Kasumi-1 (cell line): ENCODE data around the gene EFR3B.
"Not testable (repeated sequence)": the region's sequence is repeated elsewhere in the genome, so short reads cannot be mapped to it uniquely, and the experiment has no call there.

ENCODE experiments used
- DNase-seq, 2 experiments: peaks; one replicate each; lab custom pipeline; 2025; lab: John Stamatoyannopoulos, UW

Gene EFR3B

DNA sequence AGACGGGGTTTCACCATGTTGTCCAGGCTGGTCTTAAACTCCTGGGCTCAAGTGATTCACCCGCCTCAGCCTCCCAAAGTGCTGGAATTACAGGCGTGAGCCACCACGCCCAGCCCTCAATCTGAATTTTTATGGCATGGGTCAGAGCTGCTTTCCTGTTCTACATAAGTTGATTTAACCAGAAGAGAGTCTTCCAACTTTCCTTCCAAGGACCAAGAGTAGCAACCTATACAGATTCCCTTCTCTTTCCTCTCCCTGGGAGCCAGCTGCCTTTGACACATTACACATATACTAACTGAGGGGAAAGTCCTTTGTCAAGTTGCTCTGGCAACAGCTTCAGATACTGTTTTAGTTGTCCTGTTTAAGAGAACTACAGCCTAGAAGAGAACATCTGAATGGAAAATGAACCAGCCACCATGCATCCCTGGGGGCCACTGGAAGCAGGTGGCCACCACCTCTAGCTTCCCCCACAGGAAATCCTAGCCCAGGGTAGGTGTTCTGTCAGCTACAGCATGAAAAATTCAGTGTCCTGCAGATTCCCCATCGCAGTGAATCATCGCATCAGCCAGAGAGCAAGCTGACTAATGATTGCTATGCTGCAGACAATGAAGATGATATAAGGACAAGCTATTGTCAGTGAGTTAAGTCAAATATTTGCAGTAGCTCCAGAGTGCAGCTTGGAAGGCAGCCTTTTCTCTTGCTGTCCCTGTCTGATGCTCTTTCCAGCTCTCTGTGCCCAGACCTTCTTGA, 63.6 kb downstream of the EFR3B start:
- DNase-seq: no peak

- DNase-seq: no peak
Observed at GRCh38 chr2:25109822-25110221, 67.9 kb downstream of the EFR3B start.

- no peak for DNase-seq
Observed at GRCh38 chr2:25112113-25112512, 70.2 kb downstream of the EFR3B start.

GRCh38 chr2:25115249-25115883, 73.5 kb downstream of the EFR3B start:
- DNase-seq: no peak

DNA sequence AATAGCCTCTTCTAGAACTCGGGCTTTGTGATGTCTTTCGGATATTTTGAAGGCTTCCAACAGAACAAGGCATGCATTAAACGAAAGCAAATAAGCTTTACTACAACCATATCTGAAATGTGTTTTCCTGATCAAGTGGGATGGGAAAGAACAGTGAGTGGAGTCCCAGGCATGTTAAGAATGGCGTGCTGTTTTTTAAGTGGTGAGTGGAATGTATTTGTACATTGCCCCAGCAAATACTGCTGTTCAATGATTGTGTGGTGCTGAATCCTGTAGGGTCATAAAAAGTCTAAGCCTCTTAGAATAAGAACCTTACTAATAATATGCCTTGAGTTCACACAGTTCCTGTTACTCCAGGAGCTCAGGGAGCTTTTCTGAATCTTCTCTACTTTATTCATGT, 74.0 kb downstream of the EFR3B start:
- DNase-seq: no peak

DNA sequence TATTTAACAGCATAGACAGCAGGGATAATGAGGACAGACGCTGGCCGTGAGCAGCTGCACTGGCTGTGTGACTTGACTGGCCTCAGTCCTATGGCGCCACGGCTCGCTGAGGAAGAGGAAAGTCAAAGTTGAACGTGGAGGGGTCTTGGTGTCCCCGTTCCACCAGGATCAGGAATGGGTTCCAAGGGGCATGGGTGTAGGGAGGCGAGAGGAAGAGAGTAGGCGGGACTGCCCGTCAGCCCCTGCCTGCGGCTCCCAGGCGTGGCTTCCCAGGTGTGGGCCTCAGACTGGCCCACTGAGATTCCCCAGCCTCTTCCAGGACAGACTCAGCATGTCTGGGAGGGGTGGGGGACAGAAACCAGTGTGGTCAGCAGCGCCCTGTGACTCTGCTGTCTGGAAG, 75.1 kb downstream of the EFR3B start:
- DNase-seq: no peak

GRCh38 chr2:25119263-25119662, 77.4 kb downstream of the EFR3B start:
- DNase-seq: no peak

GRCh38 chr2:25122367-25122766, 80.5 kb downstream of the EFR3B start:
- DNase-seq: no peak

DNA sequence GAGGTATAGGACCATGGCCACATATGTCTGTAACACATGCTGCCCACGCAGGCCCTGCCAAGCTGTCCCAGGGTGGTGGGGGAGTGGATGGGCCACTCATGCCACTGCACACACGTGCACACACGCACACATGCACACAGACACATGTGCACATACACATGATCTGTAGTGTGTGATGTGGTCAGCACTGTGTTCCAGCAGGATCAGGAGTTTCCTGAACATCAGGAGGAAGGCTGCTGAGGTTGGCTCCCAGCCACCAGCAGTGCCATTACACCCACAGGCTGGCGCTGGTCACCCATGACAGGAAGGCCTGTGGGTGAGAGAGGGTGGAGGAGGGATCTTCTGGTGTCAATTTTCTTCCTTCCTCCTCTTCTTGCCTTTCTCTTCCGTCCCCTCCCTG, 81.8 kb downstream of the EFR3B start:
- peak; percentile 21 to 27 for DNase-seq

DNA sequence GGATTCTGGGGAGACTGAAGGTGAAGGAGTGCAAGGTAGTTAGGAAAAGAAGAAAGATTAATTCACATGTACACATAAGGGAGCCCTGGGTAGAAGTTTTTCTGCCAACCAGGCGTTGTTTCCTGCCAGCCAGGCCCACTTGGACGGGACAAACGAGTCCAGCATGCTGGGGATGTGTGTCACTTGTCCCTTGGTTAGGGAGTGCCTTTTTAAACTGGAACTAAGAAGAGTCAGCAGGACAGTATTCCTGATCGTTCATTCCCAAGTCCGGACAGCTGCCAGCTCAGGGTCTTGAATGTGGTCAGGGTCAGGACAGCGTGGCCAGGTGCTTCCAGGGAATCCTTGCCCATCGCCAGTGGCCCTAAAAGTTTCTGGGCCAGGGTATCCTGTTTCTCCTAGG, 83.3 kb downstream of the EFR3B start:
- DNase-seq: no peak

- no peak for DNase-seq
Observed at GRCh38 chr2:25125976-25126375, 84.1 kb downstream of the EFR3B start.

- not testable (repeated sequence) for DNase-seq
Observed at GRCh38 chr2:25127071-25127470, 85.2 kb downstream of the EFR3B start.

DNA sequence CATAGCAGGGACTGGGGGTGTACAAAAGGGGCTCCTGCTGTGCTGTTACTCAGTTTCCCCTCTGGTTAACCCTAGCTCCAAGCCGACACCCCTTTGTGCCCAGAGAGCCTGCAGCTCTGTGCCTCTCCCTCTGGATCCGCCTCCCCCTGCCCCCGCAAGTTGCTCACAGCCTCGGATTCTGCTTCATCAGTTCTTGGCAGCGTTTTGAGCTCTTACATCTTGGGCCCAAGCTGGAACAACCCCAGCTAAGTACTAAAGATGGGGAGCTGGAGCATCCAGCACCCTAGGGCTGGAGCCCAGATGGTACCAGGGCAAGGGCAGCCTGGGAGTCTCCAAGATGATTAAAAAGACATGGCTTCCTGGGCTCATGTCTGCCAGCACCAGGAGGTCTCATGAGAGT, 85.8 kb downstream of the EFR3B start:
- DNase-seq: no peak

DNA sequence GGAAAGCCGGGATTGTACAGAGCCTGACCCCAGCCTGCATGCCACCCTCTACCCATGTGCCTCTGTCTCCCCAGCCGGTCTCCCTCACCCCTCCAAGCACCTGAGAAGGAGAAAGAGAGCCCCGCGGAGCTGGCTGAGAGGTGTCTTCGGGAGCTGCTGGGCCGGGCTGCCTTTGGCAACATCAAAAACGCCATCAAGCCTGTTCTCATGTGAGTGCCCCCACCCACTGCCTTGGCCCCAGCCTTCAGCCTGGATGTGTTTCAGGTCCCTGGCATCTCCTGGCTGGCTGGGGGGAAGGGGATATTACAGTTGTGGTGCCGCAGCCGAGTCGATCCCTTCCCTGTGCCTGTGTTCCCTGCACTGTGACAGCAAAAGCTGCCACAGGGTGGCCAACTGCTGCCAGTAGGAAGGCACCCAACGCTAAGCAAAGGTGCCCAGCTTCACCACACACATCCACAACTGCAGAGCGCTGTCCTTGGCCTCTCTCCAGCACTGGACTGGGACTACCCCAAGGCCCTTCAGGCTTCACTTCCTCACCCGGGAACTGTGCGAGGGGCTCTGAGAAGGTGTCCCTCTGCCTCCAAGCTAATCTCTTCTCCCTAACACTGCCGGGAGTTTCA, 88.1 kb downstream of the EFR3B start:
- no peak for DNase-seq

GRCh38 chr2:25131253-25131566, 89.3 kb downstream of the EFR3B start:
- no peak for DNase-seq

DNA sequence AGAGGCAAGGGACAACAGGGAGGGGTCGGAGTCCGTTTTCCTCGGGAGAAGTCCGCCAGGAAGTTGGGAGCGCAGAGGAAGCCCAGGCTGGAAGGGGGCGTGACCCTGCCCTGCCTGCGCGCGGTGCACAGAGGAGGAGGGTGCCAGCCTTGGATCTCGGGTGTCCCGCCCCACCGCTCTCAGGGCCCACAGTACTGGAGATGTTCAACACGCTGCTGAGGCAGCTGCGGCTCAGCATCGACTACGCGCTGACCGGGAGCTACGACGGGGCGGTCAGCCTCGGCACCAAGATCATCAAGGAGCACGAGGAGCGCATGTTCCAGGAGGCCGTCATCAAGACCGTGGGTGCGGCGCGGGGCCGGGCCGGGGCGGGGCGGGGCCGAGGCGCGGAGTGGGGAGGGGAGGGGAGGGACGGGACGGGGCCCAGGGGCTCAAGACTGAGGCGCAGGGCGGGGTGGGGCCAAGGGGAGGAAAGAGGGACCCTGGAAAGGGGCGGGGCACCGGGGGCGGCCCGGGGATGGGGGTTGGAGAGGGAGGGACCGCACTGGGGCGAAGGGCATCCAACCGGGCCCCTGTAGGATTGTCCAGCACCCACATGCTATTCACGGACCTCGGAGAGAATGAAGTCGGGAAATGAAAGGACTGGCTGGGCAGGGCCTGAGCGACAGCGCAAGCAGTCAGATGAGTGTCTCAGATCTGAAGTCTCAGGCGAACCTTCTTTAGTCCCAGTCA, 89.9 kb downstream of the EFR3B start:
- no peak for DNase-seq

GRCh38 chr2:25132299-25132635, 90.4 kb downstream of the EFR3B start:
- no peak for DNase-seq

- no peak for DNase-seq
Observed at GRCh38 chr2:25132693-25133092, 90.8 kb downstream of the EFR3B start.

- DNase-seq: not testable (repeated sequence)
Observed at GRCh38 chr2:25140535-25140934, 98.7 kb downstream of the EFR3B start.

- DNase-seq: no peak
Observed at GRCh38 chr2:25141120-25141519, 99.2 kb downstream of the EFR3B start.

- DNase-seq: no peak
Observed at GRCh38 chr2:25145803-25146202, 103.9 kb downstream of the EFR3B start.

DNA sequence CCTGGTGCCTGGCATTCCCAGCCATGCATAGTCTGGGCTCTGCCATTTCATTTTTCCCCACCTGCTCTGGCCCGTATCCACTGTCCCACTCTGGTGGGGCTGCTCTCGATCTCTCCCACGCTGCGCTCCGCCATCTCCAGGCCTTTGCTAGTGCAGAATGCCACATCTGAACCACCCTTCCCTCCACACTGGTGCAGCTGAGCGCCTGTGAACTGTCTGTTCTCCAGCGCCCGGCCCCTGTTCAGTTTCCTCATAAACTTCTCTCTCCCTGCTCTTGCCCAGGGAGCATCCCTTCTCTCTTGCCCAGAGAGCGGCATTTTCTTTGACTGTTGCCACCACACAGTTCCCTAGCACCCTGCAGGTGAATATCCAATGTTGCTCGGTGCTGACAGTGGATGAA, 105.0 kb downstream of the EFR3B start:
- no peak for DNase-seq

GRCh38 chr2:25149646-25150045, 107.8 kb downstream of the EFR3B start:
- DNase-seq: no peak
